GM12892 (cell line): ENCODE data around the gene SH2D3A.
"Not testable (repeated sequence)": the region's sequence is repeated elsewhere in the genome, so short reads cannot be mapped to it uniquely, and the experiment has no call there.

Experiments used
- DNase-seq: peaks from one replicate; pipeline ENCODE4 v3.0.0; 2011; ENCODE audit not compliant: insufficient read length
- FAIRE-seq: peaks from 2 replicates; lab custom pipeline; 2011; peaks lifted over from hg19 to GRCh38; lab: Jason Lieb, UNC
- POLR2A ChIP-seq: IDR thresholded peaks from 2 replicates; pipeline ENCODE4 v1.6.1; 2011; ENCODE audit warnings: low read depth, low read length, control low read depth
- POLR2AphosphoS5 ChIP-seq: IDR thresholded peaks from 2 replicates; pipeline ENCODE4 v1.6.1; 2011; ENCODE audit warnings: low read depth, low read length, control low read depth
- TAF1 ChIP-seq: IDR thresholded peaks from 2 replicates; pipeline ENCODE4 v1.6.1; 2011; ENCODE audit warnings: low read depth, mild to moderate bottlenecking, control low read depth, low read length, borderline replicate concordance

SH2D3A gene

DNA sequence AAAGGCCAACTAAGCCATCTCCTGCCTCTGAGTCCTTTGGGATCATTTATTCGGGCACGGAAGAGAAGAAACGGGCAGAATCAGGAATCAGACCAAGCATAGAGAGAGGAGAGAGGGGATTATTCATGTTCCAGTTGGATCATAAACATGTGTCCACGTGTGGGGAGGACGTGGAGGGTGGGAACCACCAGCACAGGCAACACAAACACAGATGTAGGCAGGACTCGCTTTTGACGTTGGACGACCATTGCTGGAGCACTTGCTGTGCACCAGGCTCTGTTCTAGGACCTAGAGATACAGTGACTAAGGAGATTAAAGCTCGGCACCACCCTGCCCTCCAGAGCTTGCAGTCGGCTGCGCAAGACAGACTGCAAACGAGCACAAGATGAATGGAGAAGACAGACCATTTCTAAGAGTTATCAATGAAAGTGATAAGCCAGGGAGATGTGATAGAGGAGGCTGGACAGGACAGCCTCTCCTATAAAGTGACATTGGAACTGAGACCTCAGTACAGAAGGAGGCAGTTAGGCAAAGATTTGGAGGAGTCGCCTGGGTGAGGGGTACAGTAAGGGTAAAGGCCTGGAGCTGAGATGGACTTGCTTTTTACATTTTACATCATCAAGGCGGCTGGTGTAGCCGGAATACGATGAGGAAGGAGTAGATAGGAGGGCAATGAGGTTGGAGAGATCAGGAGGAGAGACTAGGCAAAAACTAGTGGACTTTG, 716 bp downstream of the SH2D3A start:
- FAIRE-seq (no peak), DNase-seq (no peak)
- TF ChIP-seq TAF1 (no peak), POLR2AphosphoS5 (no peak), POLR2A (no peak)

DNA sequence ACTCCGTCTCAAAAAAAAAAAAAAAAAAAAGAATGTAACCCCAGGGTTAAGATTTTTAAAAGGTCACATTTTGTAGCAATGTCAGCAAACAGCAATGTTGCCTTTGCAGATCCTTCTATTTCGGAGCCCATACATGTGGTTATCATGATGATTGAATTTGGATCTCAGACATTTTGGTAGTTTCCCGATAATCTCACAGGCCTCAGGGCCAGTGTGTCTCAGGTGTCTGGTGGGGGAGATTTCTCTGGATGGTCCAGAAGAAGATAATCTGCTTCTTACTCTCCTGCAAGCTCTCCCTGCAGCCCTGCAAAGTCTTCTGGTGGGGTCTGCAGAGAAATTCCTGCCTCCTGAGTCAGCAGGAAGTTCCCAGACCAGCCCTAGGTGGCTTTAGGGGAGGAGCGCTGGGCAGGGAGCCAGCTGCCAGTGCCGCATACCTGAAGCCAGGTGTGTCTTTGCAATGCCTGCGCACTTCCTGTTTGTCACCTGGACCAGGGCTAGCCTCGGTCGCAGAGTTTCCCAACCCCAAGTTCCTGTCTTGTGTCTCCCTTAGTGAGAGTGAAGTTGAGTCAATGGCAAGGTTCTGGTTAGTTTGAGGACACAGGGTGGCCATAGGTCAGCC, 1.4 kb downstream of the SH2D3A start:
- DNase-seq (no peak), FAIRE-seq (no peak)
- TF ChIP-seq POLR2A, result no peak
- TF ChIP-seq TAF1, result no peak
- no peak for TF ChIP-seq POLR2AphosphoS5

DNA sequence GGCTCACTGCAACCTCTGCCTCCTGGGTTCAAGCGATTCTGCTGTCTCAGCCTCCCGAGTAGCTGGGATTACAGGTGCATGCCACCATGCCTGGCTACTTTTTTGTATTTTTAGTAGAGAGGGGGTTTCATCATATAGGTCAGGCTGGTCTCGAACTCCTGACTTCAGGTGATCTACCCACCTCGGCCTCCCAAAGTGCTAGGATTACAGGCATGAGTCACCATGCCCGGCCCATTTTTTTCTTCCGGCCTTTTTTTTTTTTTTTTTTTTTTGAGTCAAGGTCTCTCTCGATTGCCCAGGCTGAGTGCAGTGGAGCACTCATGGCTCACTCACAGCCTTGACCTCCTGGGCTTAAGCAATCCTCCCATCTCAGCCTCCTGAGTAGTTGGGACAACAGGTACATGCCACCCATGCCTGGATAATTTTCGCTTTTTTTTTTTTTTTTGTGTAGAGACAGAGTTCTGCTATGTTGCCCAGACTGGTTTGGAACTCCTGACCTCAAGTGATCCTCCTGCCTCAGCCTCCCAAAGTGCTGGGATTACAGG, 4.9 kb downstream of the SH2D3A start:
- FAIRE-seq, DNase-seq: not testable (repeated sequence)

DNA sequence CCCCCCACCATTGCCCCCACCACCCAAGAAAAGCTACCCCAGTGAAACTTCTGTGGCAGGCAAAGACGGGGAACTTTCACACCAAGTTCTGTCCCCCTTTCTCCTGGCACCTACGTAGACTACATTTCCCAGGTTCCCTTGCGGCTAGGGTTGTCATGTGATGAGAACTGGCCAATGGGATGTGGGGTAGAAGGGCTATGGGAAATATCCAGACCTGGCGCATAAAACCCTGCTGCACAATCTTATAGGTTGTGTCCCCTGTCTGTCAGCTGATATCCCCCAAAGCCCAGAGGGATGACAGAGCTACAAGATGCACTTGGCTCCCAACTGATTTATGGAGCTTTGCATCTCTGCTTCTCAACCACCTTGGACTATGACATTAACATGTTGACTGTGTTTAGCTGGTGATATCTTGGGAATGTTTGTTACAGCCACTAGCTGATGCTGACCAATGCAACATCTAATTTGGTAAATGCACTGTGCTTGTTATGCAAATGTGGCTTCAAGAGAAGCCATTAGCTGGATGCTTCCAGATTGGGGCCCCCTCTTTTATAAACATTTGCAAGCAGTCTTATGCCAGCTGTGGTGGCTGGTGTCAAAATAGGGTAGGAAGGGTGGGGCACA, 6.1 kb downstream of the SH2D3A start:
- no peak for FAIRE-seq
- no peak for TF ChIP-seq POLR2AphosphoS5
- TF ChIP-seq TAF1, result no peak
- TF ChIP-seq POLR2A, result no peak
- no peak for DNase-seq

DNA sequence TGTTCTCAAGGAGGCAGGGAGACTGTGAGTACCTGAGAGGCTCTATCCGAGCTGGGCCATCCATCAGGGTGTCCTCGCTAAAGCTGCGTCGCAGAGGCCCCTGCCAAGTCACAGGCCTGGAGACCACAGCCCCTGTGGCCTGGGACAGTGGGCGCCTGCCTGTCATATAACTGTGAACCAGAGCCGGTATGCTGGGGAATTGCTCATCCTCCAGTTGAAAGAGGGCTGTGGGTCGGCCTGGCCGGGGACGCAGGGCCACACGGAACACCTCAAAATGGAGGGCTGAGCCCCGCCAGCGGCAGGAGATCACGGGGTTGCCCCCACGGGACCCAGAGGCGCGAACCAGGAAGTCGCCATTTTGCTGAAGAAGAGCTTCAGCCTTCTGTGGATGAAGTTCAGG, 6.6 kb downstream of the SH2D3A start:
- TF ChIP-seq POLR2AphosphoS5, result no peak
- no peak for TF ChIP-seq TAF1
- TF ChIP-seq POLR2A, result no peak
- DNase-seq (no peak), FAIRE-seq (no peak)

DNA sequence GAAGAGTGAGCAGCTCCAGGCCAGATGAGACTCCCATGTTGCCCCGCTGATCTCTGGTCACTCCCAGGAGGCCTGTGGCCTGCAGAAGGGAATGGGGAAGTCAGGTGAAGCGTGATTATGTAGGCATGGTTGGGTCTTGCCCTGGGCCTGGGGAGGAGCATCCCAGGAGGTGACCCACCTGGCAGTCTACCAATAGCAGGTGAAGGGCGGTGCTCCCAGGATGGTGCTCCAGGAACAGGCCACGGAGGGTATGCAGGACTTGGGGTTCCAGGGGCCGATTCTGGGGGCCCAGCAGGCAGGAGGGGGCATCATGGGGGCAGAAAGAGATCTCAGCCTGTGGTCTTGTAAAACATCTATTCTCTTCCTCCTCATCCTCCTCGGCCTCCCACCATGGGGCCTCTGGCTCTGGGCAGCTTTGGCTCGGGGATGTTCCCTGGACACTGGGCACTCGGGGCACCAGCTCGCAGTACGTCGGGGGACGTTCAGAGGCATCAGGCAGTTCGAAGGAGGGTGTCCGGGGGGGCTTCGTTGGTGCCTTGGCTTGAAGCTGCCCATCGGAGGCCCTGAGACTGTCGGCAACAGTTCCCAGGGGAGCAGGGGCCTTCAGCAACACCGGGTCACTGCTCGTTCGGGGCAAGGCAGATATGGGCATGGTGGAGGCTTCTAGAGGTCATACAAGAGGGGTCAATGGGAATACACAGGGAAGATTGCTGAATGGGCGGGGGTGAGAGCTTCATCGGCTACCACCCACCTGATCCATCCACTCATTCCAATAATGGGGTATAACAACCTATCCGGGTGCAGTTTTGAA, 12.4 kb downstream of the SH2D3A start:
- DNase-seq, result no peak
- no peak for TF ChIP-seq POLR2A
- no peak for TF ChIP-seq POLR2AphosphoS5
- TF ChIP-seq TAF1, result no peak
- FAIRE-seq, result no peak

DNA sequence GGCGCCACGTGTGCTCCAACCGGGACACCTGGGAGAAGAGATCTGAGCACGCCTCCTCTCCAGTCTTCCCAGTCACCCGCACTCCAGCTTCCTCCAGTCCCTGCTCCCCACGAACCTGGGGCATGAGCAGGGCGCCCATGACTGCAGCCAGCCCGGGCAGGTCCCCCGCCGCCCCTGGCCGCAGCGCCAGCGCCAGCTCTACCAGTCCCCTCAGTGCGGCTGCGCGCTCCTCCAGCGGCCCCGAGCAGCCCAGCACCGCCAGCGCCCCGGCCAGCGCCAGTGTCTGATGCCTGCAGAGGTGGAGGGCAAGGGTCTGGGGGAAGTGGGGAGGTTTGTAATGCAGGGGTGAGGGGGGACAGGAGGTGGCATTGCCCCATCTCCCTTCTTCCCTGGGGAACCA, 13.1 kb downstream of the SH2D3A start:
- FAIRE-seq (no peak), DNase-seq (no peak)
- no peak for TF ChIP-seq POLR2AphosphoS5
- no peak for TF ChIP-seq TAF1
- no peak for TF ChIP-seq POLR2A

DNA sequence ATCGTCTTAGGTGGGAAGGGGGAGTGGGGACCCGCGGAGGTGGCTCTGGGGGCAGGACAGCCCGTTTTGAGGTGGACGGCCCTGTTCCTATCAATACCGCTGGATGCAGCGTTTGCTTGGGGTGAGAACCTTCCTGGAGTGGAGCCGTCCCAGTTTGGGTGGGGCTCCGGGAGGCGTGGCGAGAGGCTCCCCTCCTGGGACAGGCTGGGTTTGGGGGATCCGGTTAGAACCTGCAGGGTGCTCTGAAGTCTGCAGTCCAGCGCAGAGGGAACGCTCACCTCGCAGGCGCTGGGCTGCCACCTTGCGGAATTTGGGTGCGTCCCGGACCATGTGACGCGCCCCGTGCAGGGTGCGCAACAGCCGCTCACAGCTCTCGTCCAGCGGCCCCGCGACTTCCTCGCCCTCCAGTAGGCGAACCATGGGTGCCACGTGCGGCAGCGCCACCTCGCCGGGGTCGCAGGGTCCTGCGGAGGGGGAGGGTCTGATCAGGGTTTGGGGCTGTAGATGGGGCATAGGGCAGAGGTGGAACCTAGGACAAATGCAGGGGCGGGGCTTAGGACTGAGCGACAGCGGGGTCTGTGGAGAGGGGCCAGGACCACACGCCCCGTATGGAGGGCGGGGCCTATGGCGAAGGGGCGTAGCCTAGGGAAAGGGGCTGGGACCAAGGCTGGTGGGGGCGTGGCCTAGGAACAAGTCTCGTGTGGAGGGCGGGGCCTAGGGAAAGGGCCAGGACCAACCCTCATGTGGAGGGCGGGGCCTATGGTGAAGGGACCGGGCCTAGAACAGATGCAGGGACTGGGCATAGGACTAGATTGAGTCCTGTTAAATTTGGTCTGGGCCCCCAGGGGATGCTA, 13.8 kb downstream of the SH2D3A start:
- DNase-seq (peak; percentile 89), FAIRE-seq (peak; percentile 98)
- peak; percentile 61; the same call in 1 of the 2 replicates for TF ChIP-seq POLR2A
- TF ChIP-seq TAF1, result no peak
- no peak; the same call in 1 of the 2 replicates for TF ChIP-seq POLR2AphosphoS5

DNA sequence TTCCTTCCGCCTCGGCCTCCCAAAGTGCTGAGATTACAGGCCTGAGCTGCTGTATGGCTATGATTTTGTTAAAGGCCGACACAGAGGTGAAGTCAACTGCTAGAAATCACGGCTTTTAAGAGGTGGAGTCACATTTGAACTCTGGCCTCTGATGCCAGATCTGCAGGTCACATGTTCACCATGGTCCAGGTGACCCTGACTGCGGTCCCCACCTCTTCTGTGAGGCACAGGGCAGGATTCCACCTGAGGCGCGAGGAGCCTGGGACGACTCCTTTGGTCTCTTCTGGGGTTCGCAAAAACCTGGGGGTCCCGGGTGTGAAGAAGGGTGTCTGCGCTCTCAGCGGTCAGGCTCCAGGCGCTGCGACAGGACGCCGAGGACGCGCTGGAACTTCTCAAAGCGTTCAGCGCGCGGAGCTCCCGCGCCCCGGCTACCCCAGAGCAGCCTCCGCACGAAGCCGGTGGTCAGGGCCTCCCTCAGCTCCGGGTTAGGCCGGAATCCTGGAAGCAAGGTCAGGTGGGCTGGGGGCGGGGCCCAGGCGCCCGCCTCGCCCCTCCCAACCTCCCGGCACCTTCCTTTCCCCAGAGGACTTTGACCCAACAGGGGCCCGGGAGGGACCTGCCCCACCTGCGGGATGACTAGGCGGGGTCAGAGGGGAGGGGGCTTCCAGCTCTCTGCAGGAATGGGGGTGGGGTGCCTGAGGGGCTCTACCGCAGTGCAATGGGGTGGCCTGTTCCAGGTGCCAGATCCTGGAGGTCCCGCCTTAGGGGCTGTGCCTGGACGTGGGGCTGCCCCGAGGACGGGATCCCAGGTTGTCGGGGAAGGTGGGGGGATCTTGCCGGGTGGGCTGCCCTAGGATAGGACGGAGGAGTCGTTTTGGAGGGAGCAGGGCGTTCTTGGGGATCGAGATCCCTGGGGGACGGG, 14.7 kb downstream of the SH2D3A start:
- DNase-seq (no peak), FAIRE-seq (no peak)
- TF ChIP-seq POLR2AphosphoS5 (no peak), POLR2A (no peak), TAF1 (no peak)

DNA sequence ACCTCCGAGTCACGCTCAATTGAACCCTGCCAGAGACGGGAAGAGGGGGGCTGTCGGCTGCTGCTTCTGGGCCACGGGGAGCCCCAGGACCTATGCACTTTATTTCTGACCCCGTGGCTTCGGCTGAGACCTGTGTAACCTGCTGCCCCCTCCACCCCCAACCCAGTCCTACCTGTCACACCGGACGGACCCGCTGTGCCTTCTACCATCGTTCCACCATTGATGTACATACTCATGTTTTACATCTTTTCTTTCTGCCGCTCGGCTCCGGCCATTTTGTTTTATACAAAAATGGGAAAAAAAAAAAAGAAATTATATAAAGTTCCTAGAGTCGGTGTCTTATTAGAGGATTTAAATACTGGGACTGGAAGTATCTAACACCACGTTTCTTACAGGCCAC, 16.0 kb downstream of the SH2D3A start:
- no peak for DNase-seq
- no peak for FAIRE-seq
- TF ChIP-seq POLR2A, result no peak
- no peak for TF ChIP-seq POLR2AphosphoS5
- no peak for TF ChIP-seq TAF1
